Measurements from ENCODE around the gene TMEM35B.
"Not testable (repeated sequence)": the region's sequence is repeated elsewhere in the genome, so short reads cannot be mapped to it uniquely, and the experiment has no call there.

The TMEM35B gene

GRCh38 chr1:34975338-34975737 lies 9.8 kb downstream of the TMEM35B start:
- no peak for DNase-seq

- DNase-seq: no peak
These were observed 10.5 kb downstream of the TMEM35B start for GRCh38 chr1:34974626-34975025.

GRCh38 chr1:34973326-34973725 lies 11.8 kb downstream of the TMEM35B start:
- no peak for DNase-seq

GRCh38 chr1:34970829-34971228 lies 14.3 kb downstream of the TMEM35B start:
- no peak for DNase-seq

GRCh38 chr1:34970220-34970735 lies 14.9 kb downstream of the TMEM35B start:
- no peak for DNase-seq

DNA sequence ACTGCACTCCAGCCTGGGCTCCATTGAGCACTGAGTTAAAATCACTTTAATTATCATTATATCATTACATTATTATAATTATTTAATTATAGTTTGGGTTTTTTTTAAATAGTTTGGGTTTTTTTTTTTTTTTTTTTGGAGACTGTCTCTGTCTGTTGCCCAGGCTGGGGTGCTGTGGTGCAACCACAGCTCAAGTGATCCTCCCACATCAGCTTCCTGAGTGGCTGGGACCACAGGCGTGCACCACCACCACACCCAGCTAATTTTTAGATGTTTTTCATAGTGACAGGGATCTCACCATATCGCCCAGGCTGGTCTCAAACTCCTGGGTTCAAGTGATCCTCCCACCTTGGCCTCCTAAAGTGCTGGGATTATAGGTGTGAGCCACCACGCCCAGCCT lies 16.9 kb downstream of the TMEM35B start:
- DNase-seq: not testable (repeated sequence)

DNA sequence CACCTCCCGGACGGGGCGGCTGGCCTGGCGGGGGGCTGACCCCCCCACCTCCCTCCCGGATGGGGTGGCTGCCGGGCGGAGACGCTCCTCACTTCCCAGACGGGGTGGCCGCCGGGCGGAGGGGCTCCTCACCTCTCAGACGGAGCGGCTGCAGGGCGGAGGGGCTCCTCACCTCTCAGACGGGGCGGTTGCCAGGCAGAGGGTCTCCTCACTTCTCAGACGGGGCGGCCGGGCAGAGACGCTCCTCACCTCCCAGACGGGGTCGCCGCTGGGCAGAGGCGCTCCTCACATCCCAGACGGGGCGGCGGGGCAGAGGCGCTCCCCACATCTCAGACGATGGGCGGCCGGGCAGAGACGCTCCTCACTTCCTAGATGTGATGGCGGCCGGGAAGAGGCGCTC lies 17.5 kb downstream of the TMEM35B start:
- not testable (repeated sequence) for DNase-seq

GRCh38 chr1:34965597-34965996 lies 19.6 kb downstream of the TMEM35B start:
- no peak for DNase-seq

GRCh38 chr1:34950428-34950827 lies 34.7 kb downstream of the TMEM35B start:
- no peak for DNase-seq

- DNase-seq: not testable (repeated sequence)
These were observed 36.4 kb downstream of the TMEM35B start for GRCh38 chr1:34948739-34949138.

- not testable (repeated sequence) for DNase-seq
These were observed 37.4 kb downstream of the TMEM35B start for GRCh38 chr1:34947641-34948314.

- DNase-seq: no peak
These were observed 38.9 kb downstream of the TMEM35B start for GRCh38 chr1:34946211-34946610.

GRCh38 chr1:34941798-34942197 lies 43.3 kb downstream of the TMEM35B start:
- not testable (repeated sequence) for DNase-seq
